ENCODE data around the gene R3HDM2.
A peak's percentile ranks its signal among the peaks of the same experiment; 100 is the strongest.

Gene R3HDM2

DNA sequence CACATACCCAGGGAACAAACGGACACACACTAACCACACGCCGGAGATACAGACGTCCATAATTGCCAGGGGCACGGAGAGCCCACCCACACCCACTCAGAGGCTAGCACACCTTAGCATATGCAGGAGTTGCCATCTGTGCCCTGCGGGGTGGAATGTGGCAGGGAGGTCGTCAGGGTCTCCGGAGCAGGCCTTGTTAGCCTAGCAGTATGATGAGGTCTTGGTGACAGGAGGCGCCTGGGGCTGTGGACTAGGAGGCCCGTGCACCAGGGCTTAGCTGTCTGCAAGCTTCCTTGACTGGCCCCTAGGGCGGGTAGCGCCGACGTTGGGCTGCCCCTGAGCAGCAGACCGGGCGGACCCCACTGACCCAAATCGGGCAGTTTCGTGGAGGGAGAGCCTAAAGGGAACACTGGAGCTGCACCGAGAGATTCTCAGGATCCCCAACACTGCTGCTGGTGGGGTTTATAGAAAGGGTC is 189.9 kb downstream of the R3HDM2 start:
- peaks cover 20 to 33% of the 10 kb centered on the region in 2 experiments for H3K4me1 ChIP-seq (ENCODE audit: control insufficient read depth in 1 of 2, insufficient read depth in 2 of 2, low read length in 2 of 2)
- no peak overlapping the region for H2BK120ac ChIP-seq (ENCODE audit: insufficient read depth, low read length, poor library complexity)
- H2BK12ac ChIP-seq (ENCODE audit: low read length): no peak overlapping the region
- peaks cover 3% of the 10 kb centered on the region for H3K9me3 ChIP-seq (ENCODE audit: insufficient read depth, low read depth, low read length)
- H4K91ac ChIP-seq (ENCODE audit: low read depth, low read length): no peak overlapping the region
- H2AK5ac ChIP-seq (ENCODE audit: low read length): no peak overlapping the region
- no peak overlapping the region for H3K23ac ChIP-seq (ENCODE audit: low read length)
- H2BK5ac ChIP-seq (ENCODE audit: low read depth, low read length, poor library complexity): no peak overlapping the region
- H3K79me1 ChIP-seq (ENCODE audit: low read length): peaks cover 2% of the 10 kb centered on the region
- WGBS (ENCODE audit: extremely low coverage, insufficient coverage, insufficient read length): no CpG with 5 or more reads among the region's 19 CpGs
- no peak overlapping the region for H3K14ac ChIP-seq (ENCODE audit: low read length)
- peak; percentile 59 to 63 for DNase-seq
- no peak overlapping the region for H2AFZ ChIP-seq (ENCODE audit: insufficient read depth, low read length, poor library complexity)
- H3K4me3 ChIP-seq (ENCODE audit: low read depth, low read length): peak overlapping the region; percentile 26
- peaks cover 63% of the 10 kb centered on the region for H3K27me3 ChIP-seq (ENCODE audit: insufficient read depth, low read length)
- H3K79me2 ChIP-seq (ENCODE audit: control insufficient read depth, insufficient read depth, low read length, poor library complexity): peaks cover 2% of the 10 kb centered on the region
- H4K12ac ChIP-seq (ENCODE audit: low read depth, low read length): no peak overlapping the region
- H3K9ac ChIP-seq (ENCODE audit: low read length): no peak overlapping the region
- H3K18ac ChIP-seq (ENCODE audit: low read length): no peak overlapping the region
- H3K4ac ChIP-seq (ENCODE audit: low read depth, low read length): no peak overlapping the region
- no peak overlapping the region for H4K8ac ChIP-seq (ENCODE audit: low read depth, low read length)
- H3K4me2 ChIP-seq (ENCODE audit: low read length): peak overlapping the region; percentile 76
- no peaks in the 10 kb centered on the region for H3K36me3 ChIP-seq (ENCODE audit: control insufficient read depth in 1 of 2, insufficient read depth in 2 of 2, low read length in 2 of 2)
- no peak overlapping the region for H3K27ac ChIP-seq (ENCODE audit: low read depth, low read length)

- Histone ChIP-seq H3K79me1 (ENCODE audit: low read length) (peaks cover 2% of the 10 kb centered on the region), H2BK12ac (ENCODE audit: low read length) (no peak overlapping the region)
Measured at GRCh38 chr12:57240066-57240921, 190.5 kb downstream of the R3HDM2 start.

DNA sequence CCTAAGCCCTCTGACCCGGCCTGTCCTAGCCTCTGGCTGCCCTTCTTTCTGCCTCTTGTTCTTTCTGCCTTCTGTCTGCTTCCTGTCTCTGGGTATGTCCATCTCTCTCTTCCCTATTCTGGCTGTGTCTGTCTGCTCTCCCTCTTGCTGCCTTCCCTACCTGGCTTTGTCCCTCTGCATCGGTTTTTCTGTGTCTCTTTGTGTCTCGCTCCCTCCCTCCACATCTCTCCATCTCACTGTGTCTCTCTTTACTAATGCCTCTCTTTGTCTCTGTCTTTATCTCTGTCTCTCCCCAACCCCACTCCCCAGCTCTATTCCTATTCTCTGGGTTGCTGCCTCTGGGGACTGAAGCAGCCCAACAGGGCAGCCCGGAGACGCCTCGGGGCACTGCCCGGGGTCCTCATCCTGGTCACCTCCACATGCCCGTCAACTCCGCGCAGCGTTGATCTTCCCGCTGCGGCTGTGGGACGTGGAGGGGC is 191.2 kb downstream of the R3HDM2 start:
- peak overlapping the region; percentile 76 for H3K4me2 ChIP-seq (ENCODE audit: low read length)
- no peak overlapping the region for H3K18ac ChIP-seq (ENCODE audit: low read length)
- no peak overlapping the region for H3K4ac ChIP-seq (ENCODE audit: low read depth, low read length)
- peaks cover 20 to 33% of the 10 kb centered on the region in 2 experiments for H3K4me1 ChIP-seq (ENCODE audit: control insufficient read depth in 1 of 2, insufficient read depth in 2 of 2, low read length in 2 of 2)
- no peak overlapping the region for H3K9ac ChIP-seq (ENCODE audit: low read length)
- H3K23ac ChIP-seq (ENCODE audit: low read length): no peak overlapping the region
- no peak overlapping the region for H3K14ac ChIP-seq (ENCODE audit: low read length)
- no peak overlapping the region for H2AK5ac ChIP-seq (ENCODE audit: low read length)
- no peak overlapping the region for H4K8ac ChIP-seq (ENCODE audit: low read depth, low read length)
- no peak overlapping the region for H2AFZ ChIP-seq (ENCODE audit: insufficient read depth, low read length, poor library complexity)
- peaks cover 2% of the 10 kb centered on the region for H3K79me1 ChIP-seq (ENCODE audit: low read length)
- no peak overlapping the region for H3K27ac ChIP-seq (ENCODE audit: low read depth, low read length)
- H4K91ac ChIP-seq (ENCODE audit: low read depth, low read length): peak overlapping the region; percentile 40
- no peak overlapping the region for H2BK5ac ChIP-seq (ENCODE audit: low read depth, low read length, poor library complexity)
- peaks cover 6% of the 10 kb centered on the region for H3K9me3 ChIP-seq (ENCODE audit: insufficient read depth, low read depth, low read length)
- no peak overlapping the region for H2BK120ac ChIP-seq (ENCODE audit: insufficient read depth, low read length, poor library complexity)
- H3K36me3 ChIP-seq (ENCODE audit: control insufficient read depth in 1 of 2, insufficient read depth in 2 of 2, low read length in 2 of 2): peaks cover under 1 to 1% of the 10 kb centered on the region in 2 experiments
- peaks cover 2% of the 10 kb centered on the region for H3K79me2 ChIP-seq (ENCODE audit: control insufficient read depth, insufficient read depth, low read length, poor library complexity)
- WGBS (ENCODE audit: extremely low coverage, insufficient coverage, insufficient read length): no CpG with 5 or more reads among the region's 14 CpGs
- no peak overlapping the region for H2BK12ac ChIP-seq (ENCODE audit: low read length)
- no peak for DNase-seq
- no peak overlapping the region for H3K4me3 ChIP-seq (ENCODE audit: low read depth, low read length)
- peaks cover 68% of the 10 kb centered on the region for H3K27me3 ChIP-seq (ENCODE audit: insufficient read depth, low read length)
- no peak overlapping the region for H4K12ac ChIP-seq (ENCODE audit: low read depth, low read length)

More at GRCh38 chr12:57240066-57240921, 190.5 kb downstream of the R3HDM2 start:
- no peak overlapping the region for H3K9ac ChIP-seq (ENCODE audit: low read length)
- peaks cover 68% of the 10 kb centered on the region for H3K27me3 ChIP-seq (ENCODE audit: insufficient read depth, low read length)
- H3K23ac ChIP-seq (ENCODE audit: low read length): no peak overlapping the region
- no peak overlapping the region for H3K18ac ChIP-seq (ENCODE audit: low read length)
- H3K4me3 ChIP-seq (ENCODE audit: low read depth, low read length): peak overlapping the region; percentile 26
- H2AK5ac ChIP-seq (ENCODE audit: low read length): no peak overlapping the region
- H3K4me2 ChIP-seq (ENCODE audit: low read length): peak overlapping the region; percentile 76
- H4K8ac ChIP-seq (ENCODE audit: low read depth, low read length): no peak overlapping the region
- no peak overlapping the region for H2BK120ac ChIP-seq (ENCODE audit: insufficient read depth, low read length, poor library complexity)
- WGBS (ENCODE audit: extremely low coverage, insufficient coverage, insufficient read length): no CpG with 5 or more reads among the region's 72 CpGs
- H3K9me3 ChIP-seq (ENCODE audit: insufficient read depth, low read depth, low read length): peaks cover 4% of the 10 kb centered on the region
- H3K79me2 ChIP-seq (ENCODE audit: control insufficient read depth, insufficient read depth, low read length, poor library complexity): peaks cover 2% of the 10 kb centered on the region
- H2AFZ ChIP-seq (ENCODE audit: insufficient read depth, low read length, poor library complexity): no peak overlapping the region
- H3K4me1 ChIP-seq (ENCODE audit: control insufficient read depth in 1 of 2, insufficient read depth in 2 of 2, low read length in 2 of 2): peaks cover 20 to 33% of the 10 kb centered on the region in 2 experiments
- H3K4ac ChIP-seq (ENCODE audit: low read depth, low read length): no peak overlapping the region
- H4K12ac ChIP-seq (ENCODE audit: low read depth, low read length): no peak overlapping the region
- H3K27ac ChIP-seq (ENCODE audit: low read depth, low read length): no peak overlapping the region
- DNase-seq: peak; percentile 85 to 87
- H3K36me3 ChIP-seq (ENCODE audit: control insufficient read depth in 1 of 2, insufficient read depth in 2 of 2, low read length in 2 of 2): no peaks in the 10 kb centered on the region
- H2BK5ac ChIP-seq (ENCODE audit: low read depth, low read length, poor library complexity): no peak overlapping the region
- H4K91ac ChIP-seq (ENCODE audit: low read depth, low read length): peak overlapping the region; percentile 40
- H3K14ac ChIP-seq (ENCODE audit: low read length): no peak overlapping the region

DNA sequence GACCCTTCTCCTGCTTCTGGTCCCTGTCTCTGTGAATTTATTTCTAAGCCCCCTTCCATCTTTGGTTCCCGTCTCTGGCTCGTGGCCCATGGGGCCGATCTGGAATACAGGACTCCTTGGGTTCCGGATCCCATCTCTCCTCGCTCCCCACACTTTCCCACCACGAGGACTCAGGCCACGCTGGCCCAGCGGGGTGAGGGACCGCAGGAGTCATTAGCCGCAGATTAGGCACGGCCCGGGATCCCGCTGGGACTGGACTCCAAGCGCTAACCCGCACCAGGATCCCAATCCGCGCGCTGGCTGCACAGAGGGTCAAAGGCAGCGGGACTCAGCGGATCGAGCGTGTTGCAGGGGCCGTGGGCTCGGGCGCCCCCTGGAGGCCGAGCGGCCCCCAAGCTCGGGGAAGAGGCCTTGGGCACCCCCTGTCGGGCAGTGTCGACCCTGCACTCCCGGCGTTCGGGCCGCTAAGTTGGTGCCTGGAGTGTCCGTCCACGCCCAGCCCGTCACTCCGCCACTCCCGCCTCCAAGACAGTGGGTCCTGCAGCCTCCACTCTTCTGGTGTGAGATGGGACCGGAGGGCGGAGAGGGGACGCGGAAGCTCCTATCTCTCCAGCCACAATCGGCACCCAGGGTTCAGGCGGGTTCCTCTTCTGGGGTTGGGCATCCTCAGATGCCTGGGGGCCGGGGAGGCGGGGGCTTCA is 191.8 kb downstream of the R3HDM2 start:
- H3K27ac ChIP-seq (ENCODE audit: low read depth, low read length): no peak overlapping the region
- no peak overlapping the region for H2BK5ac ChIP-seq (ENCODE audit: low read depth, low read length, poor library complexity)
- peaks cover 2% of the 10 kb centered on the region for H3K79me2 ChIP-seq (ENCODE audit: control insufficient read depth, insufficient read depth, low read length, poor library complexity)
- peak overlapping the region; percentile 18 for H4K91ac ChIP-seq (ENCODE audit: low read depth, low read length)
- H3K79me1 ChIP-seq (ENCODE audit: low read length): peaks cover 2% of the 10 kb centered on the region
- no peak overlapping the region for H3K14ac ChIP-seq (ENCODE audit: low read length)
- peaks cover 20 to 33% of the 10 kb centered on the region in 2 experiments for H3K4me1 ChIP-seq (ENCODE audit: control insufficient read depth in 1 of 2, insufficient read depth in 2 of 2, low read length in 2 of 2)
- H4K8ac ChIP-seq (ENCODE audit: low read depth, low read length): peak overlapping the region; percentile 24
- no peak overlapping the region for H3K23ac ChIP-seq (ENCODE audit: low read length)
- no CpG with 5 or more reads among the region's 47 CpGs for WGBS (ENCODE audit: extremely low coverage, insufficient coverage, insufficient read length)
- H3K4me3 ChIP-seq (ENCODE audit: low read depth, low read length): peak overlapping the region; percentile 66
- H3K9me3 ChIP-seq (ENCODE audit: insufficient read depth, low read depth, low read length): peaks cover 6% of the 10 kb centered on the region
- H4K12ac ChIP-seq (ENCODE audit: low read depth, low read length): peak overlapping the region; percentile 9
- peak overlapping the region; percentile 24 for H3K9ac ChIP-seq (ENCODE audit: low read length)
- peaks cover 6 to 7% of the 10 kb centered on the region in 2 experiments for H3K36me3 ChIP-seq (ENCODE audit: control insufficient read depth in 1 of 2, insufficient read depth in 2 of 2, low read length in 2 of 2)
- H3K18ac ChIP-seq (ENCODE audit: low read length): no peak overlapping the region
- H2AK5ac ChIP-seq (ENCODE audit: low read length): no peak overlapping the region
- peaks cover 68% of the 10 kb centered on the region for H3K27me3 ChIP-seq (ENCODE audit: insufficient read depth, low read length)
- no peak overlapping the region for H2BK120ac ChIP-seq (ENCODE audit: insufficient read depth, low read length, poor library complexity)
- peak overlapping the region; percentile 87 for H3K4me2 ChIP-seq (ENCODE audit: low read length)
- DNase-seq: peak; percentile 92 to 96
- H2AFZ ChIP-seq (ENCODE audit: insufficient read depth, low read length, poor library complexity): peak overlapping the region; percentile 43
- H3K4ac ChIP-seq (ENCODE audit: low read depth, low read length): no peak overlapping the region
- H2BK12ac ChIP-seq (ENCODE audit: low read length): no peak overlapping the region

Data from trophoblast cell (in vitro differentiated cells and primary cell).